NB4 (cell line): ENCODE results near the gene DAGLB.

Experiments
- DNase-seq: peaks from one replicate; pipeline ENCODE4 v3.0.0; 2010; ENCODE audit warnings: low read depth
- H3K4me3 ChIP-seq: one replicate; pipeline ENCODE4 v1.5.1; 2011; ENCODE audit warnings: mild to moderate bottlenecking, low read depth, low read length, moderate library complexity
- CTCF ChIP-seq: IDR thresholded peaks from one replicate; pipeline ENCODE4 v1.5.1; 2012; ENCODE audit warnings: low read depth, low read length
- MAX ChIP-seq: IDR thresholded peaks from 2 replicates; pipeline ENCODE4 v1.6.1; 2011; ENCODE audit warnings: low read depth, low read length
- MYC ChIP-seq: IDR thresholded peaks from 2 replicates; pipeline ENCODE4 v1.6.1; 2011; ENCODE audit warnings: low read depth, low read length
- POLR2A ChIP-seq: IDR thresholded peaks from 2 replicates; pipeline ENCODE4 v1.6.1; 2011; ENCODE audit warnings: mild to moderate bottlenecking; ENCODE audit not compliant: insufficient read length; ENCODE audit errors: extremely low read depth

Gene DAGLB

GRCh38 chr7:6482307-6482706 lies 34.6 kb upstream of the DAGLB start:
- no peak for TF ChIP-seq CTCF
- no peak for TF ChIP-seq MYC
- no peak for TF ChIP-seq MAX
- no peak for TF ChIP-seq POLR2A
- DNase-seq = no peak
- H3K4me3 ChIP-seq = peak overlapping the region; percentile 92

- DNase-seq = no peak
- no peak for TF ChIP-seq MYC
- no peak for TF ChIP-seq CTCF
- no peak for TF ChIP-seq POLR2A
- no peak for TF ChIP-seq MAX
- no peak overlapping the region for H3K4me3 ChIP-seq
Observed at GRCh38 chr7:6481445-6481844, 33.7 kb upstream of the DAGLB start.

- no peak overlapping the region for H3K4me3 ChIP-seq
- DNase-seq = no peak
Observed at GRCh38 chr7:6480323-6480660, 32.5 kb upstream of the DAGLB start.

GRCh38 chr7:6479067-6479466 lies 31.3 kb upstream of the DAGLB start:
- TF ChIP-seq CTCF = no peak
- no peak for TF ChIP-seq MAX
- TF ChIP-seq MYC = no peak
- TF ChIP-seq POLR2A = no peak
- DNase-seq = no peak
- no peak overlapping the region for H3K4me3 ChIP-seq

More at GRCh38 chr7:6480323-6480660, 32.5 kb upstream of the DAGLB start:
- TF ChIP-seq MYC (no peak), CTCF (no peak), POLR2A (no peak), MAX (no peak)

- TF ChIP-seq MYC = no peak
- no peak for TF ChIP-seq MAX
- no peak for TF ChIP-seq POLR2A
- no peak for TF ChIP-seq CTCF
- DNase-seq = no peak
- no peak overlapping the region for H3K4me3 ChIP-seq
Observed at GRCh38 chr7:6478186-6478585, 30.4 kb upstream of the DAGLB start.

GRCh38 chr7:6477318-6477660 lies 29.5 kb upstream of the DAGLB start:
- no peak overlapping the region for H3K4me3 ChIP-seq
- TF ChIP-seq MYC (no peak), POLR2A (no peak), CTCF (no peak), MAX (no peak)
- DNase-seq = no peak
